GM18870 (cell line): ENCODE measurements around the gene MED26.
"Not testable (repeated sequence)": the region's sequence is repeated elsewhere in the genome, so short reads cannot be mapped to it uniquely, and the experiment has no call there.

Source experiments
- ATAC-seq: cut with Tn5 transposase; IDR thresholded peaks from one replicate; pipeline ENCODE4 v1.9.1; 2021; ENCODE audit warnings: moderate library complexity; ENCODE audit not compliant: unreplicated experiment

The MED26 gene

GRCh38 chr19:16651421-16652188, 23.6 kb upstream of the MED26 start:
- ATAC-seq, result not testable (repeated sequence)

- no peak for ATAC-seq
These were observed 22.8 kb upstream of the MED26 start for GRCh38 chr19:16650821-16651220.

GRCh38 chr19:16649734-16650133, 21.7 kb upstream of the MED26 start:
- no peak for ATAC-seq

GRCh38 chr19:16645140-16645539, 17.1 kb upstream of the MED26 start:
- ATAC-seq, result no peak

- ATAC-seq, result no peak
These were observed 13.7 kb upstream of the MED26 start for GRCh38 chr19:16641695-16642094.

GRCh38 chr19:16640951-16641350, 12.9 kb upstream of the MED26 start:
- no peak for ATAC-seq

GRCh38 chr19:16638666-16639065, 10.7 kb upstream of the MED26 start:
- ATAC-seq, result no peak

GRCh38 chr19:16637535-16637934, 9.5 kb upstream of the MED26 start:
- no peak for ATAC-seq

- no peak for ATAC-seq
These were observed 3.5 kb upstream of the MED26 start for GRCh38 chr19:16631465-16631864.

- no peak for ATAC-seq
These were observed 1.1 kb upstream of the MED26 start for GRCh38 chr19:16628984-16629691.

- ATAC-seq, result no peak
These were observed 149 bp downstream of the MED26 start for GRCh38 chr19:16627928-16628182.

GRCh38 chr19:16627193-16627927, 644 bp downstream of the MED26 start:
- no peak for ATAC-seq

GRCh38 chr19:16626796-16627192, 1.2 kb downstream of the MED26 start:
- ATAC-seq, result no peak

- ATAC-seq, result no peak
These were observed 2.6 kb downstream of the MED26 start for GRCh38 chr19:16625163-16625958.

GRCh38 chr19:16624236-16624635, 3.8 kb downstream of the MED26 start:
- ATAC-seq, result no peak

- ATAC-seq, result no peak
These were observed 4.4 kb downstream of the MED26 start for GRCh38 chr19:16623576-16623975.

GRCh38 chr19:16623066-16623465, 4.9 kb downstream of the MED26 start:
- no peak for ATAC-seq

- no peak for ATAC-seq
These were observed 6.7 kb downstream of the MED26 start for GRCh38 chr19:16621165-16621800.

- no peak for ATAC-seq
These were observed 7.4 kb downstream of the MED26 start for GRCh38 chr19:16620584-16620983.

GRCh38 chr19:16620018-16620417, 8.0 kb downstream of the MED26 start:
- no peak for ATAC-seq

- ATAC-seq, result no peak
These were observed 8.5 kb downstream of the MED26 start for GRCh38 chr19:16619457-16619856.
